Ammon's horn (tissue), 1 donor: ENCODE measurements around the gene PDE7B.
A peak's percentile ranks its signal among the peaks of the same experiment; 100 is the strongest.

ENCODE experiments used
- DNase-seq: peaks from one replicate; pipeline ENCODE4 v3.0.0-alpha.2; 2016; ENCODE audit warnings: low spot score

Gene PDE7B

GRCh38 chr6:135990855-135991464 lies 139.5 kb downstream of the PDE7B start:
- no peak for DNase-seq

GRCh38 chr6:135992739-135993138 lies 141.2 kb downstream of the PDE7B start:
- no peak for DNase-seq

GRCh38 chr6:135993361-135993760 lies 141.9 kb downstream of the PDE7B start:
- DNase-seq = no peak

DNA sequence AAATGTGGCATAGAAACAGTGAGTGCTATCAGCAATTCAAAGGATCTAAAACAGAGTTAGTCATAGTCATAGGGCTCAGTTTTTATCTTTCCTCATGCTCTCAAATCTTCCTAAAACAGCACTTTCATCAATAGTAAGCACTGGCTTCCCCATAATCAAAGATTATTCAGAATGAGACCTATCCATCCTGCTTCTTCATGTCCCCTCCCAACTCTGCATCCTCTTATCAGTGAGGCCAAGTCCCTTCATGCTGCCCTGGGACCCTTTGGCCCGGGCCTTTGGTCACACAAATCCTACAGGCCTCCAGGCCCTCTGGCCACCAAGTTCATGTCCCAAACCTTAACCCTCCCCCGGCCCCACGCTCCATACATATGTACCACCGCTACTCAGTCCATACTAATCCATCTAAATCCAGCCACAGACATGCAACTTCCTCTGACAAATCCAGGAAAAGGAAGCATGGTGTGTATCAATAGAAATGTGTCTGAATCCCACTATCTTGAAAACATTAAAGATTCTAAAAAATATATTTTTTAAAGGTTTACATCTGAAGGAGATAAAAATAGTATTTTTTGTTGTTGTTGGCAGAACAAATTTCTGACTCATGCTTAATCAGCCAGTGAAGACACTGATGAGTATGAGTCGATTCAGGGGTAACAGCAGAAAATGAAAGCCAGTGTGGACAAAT lies 143.5 kb downstream of the PDE7B start:
- no peak for DNase-seq

- DNase-seq = no peak
These were observed 144.0 kb downstream of the PDE7B start for GRCh38 chr6:135995545-135995898.

DNA sequence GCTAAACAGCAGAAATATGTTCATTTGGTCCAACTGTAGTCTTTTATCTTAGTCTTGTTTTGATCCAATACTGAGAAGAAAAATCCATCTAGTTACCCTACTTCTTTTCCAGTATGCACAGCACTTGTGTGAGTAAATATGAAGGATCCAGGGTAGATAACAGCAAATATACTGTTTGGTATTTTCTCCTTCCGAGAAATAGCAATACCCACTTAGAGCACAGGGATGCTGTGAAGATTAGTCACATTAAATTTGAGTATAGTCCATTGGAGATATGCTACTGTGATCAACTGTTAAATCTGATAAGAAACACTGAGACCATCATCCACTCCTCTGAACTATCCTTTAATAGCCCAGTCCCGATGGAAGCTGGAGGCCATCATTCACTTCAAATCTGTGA lies 145.2 kb downstream of the PDE7B start:
- DNase-seq = no peak

- no peak for DNase-seq
These were observed 147.9 kb downstream of the PDE7B start for GRCh38 chr6:135999393-135999792.

- no peak for DNase-seq
These were observed 155.8 kb downstream of the PDE7B start for GRCh38 chr6:136007345-136007744.

GRCh38 chr6:136011475-136011874 lies 160.0 kb downstream of the PDE7B start:
- DNase-seq = no peak

DNA sequence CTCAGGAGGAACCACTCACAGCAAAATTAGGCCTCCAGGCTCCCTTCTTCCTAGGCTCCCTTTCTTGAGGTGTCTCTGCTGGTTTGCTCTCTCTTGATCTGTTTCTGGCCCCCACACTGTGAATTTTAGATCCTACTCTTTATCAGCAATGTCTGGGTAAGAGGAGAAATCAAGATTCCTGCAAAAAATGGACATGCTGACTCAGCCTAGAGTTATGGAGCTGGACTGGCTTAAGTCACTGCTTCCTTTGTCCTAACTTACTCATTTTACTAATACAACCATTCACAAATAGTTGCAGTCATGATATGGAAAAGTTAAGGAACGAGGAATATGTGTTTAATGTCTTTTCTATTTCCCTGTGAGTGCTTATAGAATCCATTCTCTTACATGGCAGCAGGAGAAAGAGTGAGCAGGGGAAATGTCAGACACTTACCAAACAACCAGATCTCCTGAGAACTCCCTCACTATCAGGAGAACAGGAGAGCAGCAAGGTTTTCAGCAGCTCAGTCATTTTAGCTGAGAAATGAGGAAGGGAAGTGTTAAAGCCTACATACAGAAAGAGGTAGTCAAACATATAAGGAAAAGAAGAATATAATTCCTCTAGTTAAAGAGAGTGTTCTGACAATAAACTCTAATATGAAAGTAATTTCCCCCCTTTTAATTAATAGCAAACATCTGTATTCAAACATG lies 160.8 kb downstream of the PDE7B start:
- DNase-seq = no peak

GRCh38 chr6:136012943-136013342 lies 161.4 kb downstream of the PDE7B start:
- DNase-seq = no peak

DNA sequence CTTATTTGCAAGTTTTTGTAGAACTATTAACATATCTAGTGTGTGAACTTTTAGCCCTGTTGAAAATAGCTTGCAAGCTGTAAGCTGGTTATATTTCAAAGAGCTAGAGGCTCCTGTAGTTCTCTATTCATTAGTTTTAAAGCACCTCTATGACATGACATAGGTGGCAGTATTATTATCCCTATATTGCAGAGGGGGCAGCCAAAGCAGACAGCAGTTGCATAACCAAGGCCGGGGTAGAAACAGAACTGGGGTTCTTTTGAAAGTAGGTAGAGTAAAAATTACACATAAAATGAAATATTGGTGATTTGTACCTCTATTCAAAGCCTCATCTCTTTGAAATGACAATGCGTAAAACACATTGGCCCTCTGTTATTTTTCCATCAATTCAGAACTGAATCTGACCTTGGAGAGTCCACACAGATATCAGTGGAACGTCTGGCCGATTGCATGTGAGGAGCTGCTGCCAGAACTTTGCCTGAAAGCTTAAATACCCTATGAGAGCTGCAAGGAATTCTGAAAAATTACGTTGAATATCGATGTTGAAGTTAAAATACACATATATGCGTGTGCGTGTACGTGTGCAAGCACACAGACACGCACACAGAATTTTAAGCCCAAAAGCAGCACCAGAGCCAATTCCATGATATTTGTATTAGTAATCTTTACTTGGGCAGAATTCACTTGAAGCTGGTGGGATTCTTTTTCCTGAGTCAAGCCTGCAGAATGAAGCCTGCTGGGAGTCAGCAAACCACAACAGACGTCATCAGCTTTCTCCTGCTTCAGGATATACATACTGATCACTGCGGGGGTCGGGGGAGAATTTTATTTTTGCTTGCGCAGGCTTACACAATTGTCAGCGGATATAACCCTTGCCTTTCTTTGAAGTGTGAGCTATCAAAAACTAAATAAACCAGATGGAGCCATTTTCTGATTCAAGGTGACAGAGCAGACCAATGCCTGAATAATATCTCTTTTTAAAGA lies 163.2 kb downstream of the PDE7B start:
- no peak for DNase-seq

DNA sequence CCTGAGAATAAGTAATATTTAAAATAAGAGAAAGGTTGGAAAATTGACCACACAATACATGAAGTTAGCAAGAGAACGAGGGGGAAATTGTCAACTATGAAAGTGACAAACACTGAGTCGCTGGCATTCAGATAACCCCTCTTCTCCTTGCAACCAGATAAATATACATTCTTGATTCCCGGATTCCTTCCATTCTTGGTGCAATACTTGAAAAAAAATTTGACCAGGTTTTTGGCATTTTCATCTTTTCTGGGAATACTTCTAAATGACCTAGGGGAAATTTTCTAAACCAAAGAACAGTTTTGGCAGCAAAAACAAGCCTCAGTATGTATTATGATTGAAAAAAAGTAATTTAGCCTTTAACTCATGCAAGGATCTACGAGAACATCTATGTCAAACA lies 164.0 kb downstream of the PDE7B start:
- no peak for DNase-seq

- no peak for DNase-seq
These were observed 165.0 kb downstream of the PDE7B start for GRCh38 chr6:136016228-136017225.

DNA sequence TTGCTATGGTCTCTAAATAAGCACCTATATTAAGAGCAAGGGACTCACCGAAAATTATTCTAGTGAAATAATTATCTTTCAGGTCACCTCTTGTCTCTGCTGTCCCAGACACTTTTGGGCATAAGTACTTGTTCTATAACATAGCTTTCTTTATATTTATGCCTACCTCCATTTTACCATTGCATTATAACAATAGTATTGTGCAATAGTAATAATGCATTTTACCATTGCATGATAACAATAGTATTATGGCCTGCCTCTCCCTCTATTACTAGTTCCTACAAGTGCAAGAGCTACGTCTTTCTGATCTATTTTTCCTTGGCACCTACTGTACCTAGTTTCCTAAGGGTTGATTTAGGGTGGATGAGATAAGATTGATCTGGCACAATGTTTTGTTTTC lies 169.2 kb downstream of the PDE7B start:
- DNase-seq = no peak

DNA sequence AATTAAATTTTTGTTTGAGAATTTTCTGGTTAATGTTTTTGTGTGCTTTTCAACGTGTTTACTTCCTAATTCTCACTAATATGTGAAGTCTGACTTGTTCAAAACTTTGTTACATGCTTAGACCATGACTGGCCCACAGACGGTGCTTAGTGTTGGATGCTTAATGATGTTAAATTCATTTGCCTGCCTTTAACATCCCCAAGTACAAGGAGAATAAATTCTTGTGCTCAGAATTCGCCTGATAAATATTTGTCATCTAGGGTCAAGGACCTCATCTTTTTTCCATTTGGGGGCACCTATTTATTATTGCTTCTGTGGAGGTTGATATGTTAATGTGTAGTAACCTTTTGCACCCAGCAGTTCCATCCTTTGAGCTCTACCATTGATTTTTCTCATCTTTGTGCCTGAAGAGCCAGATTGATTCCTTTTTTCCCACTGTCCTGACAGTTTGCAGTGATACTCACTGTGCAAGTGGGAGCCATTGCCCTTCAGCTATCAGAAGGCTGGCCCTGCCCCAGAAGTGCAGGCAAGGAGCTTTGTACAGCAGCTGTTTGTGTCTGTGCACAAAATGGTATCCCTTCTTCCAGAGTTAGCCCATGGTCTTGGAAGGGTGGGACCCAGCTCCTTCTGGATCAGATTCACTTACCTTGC lies 170.8 kb downstream of the PDE7B start:
- DNase-seq = no peak

DNA sequence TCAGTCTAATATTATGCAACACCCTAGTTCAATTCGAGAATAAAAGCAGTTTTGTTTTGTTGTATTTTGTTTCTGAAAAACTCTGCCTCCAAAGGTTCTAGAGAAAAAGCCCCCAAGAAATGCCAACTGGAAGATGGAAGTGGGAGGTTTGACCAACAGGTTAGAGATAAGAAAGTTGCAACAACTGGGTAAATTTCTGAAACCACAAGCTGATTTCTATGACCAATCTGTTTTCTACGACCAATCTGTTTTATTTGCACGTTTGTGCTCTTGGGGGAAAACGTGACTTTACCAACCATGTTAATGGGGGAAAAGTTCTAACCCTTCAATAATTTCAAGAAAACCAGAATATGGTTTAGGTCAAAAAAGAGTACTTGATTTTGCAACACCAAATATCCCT lies 173.2 kb downstream of the PDE7B start:
- no peak for DNase-seq

- no peak for DNase-seq
These were observed 174.2 kb downstream of the PDE7B start for GRCh38 chr6:136025736-136026135.

DNA sequence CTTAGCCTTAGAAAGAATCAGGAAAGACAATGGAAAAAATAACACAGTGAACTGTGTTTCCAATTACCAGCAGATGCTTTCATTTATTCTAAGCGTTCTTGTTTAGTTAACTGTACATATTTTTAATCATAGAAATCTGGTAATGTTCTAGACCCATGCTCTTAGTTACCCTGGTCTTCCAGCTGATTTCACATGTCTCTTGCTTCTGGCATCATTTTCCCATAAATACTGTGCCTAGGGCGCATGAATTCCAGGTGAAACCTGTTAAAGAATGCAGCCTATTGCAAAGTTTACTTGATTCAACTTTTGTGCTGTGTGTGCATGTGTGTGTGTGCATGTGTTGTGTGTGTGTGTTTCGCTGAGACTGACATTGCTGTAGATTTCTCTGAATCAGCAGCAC lies 178.6 kb downstream of the PDE7B start:
- DNase-seq = no peak

DNA sequence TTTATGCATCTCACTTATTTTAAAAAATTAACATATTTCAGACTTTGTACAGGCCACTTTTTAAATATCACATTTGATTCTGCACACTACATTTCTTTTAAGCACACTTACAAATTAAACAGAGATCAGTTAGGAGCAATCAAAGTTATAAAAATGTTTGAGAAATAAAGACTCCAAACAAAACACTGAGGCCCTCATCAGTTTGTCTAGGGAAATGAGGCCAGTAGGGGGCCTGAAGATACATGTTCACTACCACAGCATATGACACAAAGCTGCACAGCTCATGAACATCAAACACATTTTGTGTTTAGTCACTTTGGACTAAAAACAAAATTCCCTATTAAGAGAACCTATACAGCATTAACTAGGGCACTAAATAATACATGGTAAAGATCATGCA lies 180.5 kb downstream of the PDE7B start:
- DNase-seq = peak; percentile 46

DNA sequence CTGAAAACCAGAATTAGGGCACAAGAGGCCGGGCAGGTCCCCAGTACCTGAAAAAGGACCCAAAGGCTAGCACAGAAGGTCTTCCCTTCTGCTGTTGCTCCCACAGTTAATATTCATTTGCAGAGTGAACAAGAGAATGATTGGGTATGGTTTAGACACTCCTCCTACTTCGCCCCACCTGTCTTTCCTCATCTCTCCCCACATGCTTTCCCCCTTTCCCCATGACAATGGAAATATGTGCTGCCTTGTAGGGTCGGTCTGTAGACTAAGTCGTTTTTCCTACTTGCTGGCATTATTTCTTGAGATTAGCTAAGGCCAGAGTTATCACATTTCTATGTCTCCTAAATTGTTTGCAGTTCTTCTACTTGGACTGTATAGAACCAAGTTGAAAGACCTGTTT lies 181.9 kb downstream of the PDE7B start:
- no peak for DNase-seq
